Limb (tissue), 2 donors: ENCODE results near the gene FERMT1.

Experiments used
- DNase-seq, 2 donors: peaks; one replicate each; pipeline ENCODE4 v3.0.0-alpha.2; 2016; ENCODE audit errors: extremely low spot score in 2 of 2

The FERMT1 gene

GRCh38 chr20:6122873-6123648, at the start of gene FERMT1:
Gene FERMT1 (minus strand): TSS chr20:6123030. CDS start chr20:6119554, 3,476 bp downstream.
- DNase-seq, result peak; percentile 7 to 59

- no peak for DNase-seq
Observed at GRCh38 chr20:6169251-6169650, 46.4 kb upstream of the FERMT1 start.

GRCh38 chr20:6168204-6168603, 45.4 kb upstream of the FERMT1 start:
- no peak for DNase-seq

GRCh38 chr20:6165346-6165745, 42.5 kb upstream of the FERMT1 start:
- DNase-seq, result no peak

GRCh38 chr20:6164421-6165341, 41.9 kb upstream of the FERMT1 start:
- DNase-seq, result peak in 1 of 2 donors; percentile 51

GRCh38 chr20:6160736-6161135, 37.9 kb upstream of the FERMT1 start:
- no peak for DNase-seq

- no peak for DNase-seq
Observed at GRCh38 chr20:6157345-6157744, 34.5 kb upstream of the FERMT1 start.

- DNase-seq, result no peak
Observed at GRCh38 chr20:6152777-6153176, 29.9 kb upstream of the FERMT1 start.

GRCh38 chr20:6148073-6148472, 25.2 kb upstream of the FERMT1 start:
- DNase-seq, result no peak

GRCh38 chr20:6142348-6142993, 19.6 kb upstream of the FERMT1 start:
- DNase-seq, result peak; percentile 65 to 71

- no peak for DNase-seq
Observed at GRCh38 chr20:6140947-6141346, 18.1 kb upstream of the FERMT1 start.

GRCh38 chr20:6135347-6135746, 12.5 kb upstream of the FERMT1 start:
- no peak for DNase-seq

- no peak for DNase-seq
Observed at GRCh38 chr20:6134592-6134991, 11.8 kb upstream of the FERMT1 start.

GRCh38 chr20:6130045-6130444, 7.2 kb upstream of the FERMT1 start:
- no peak for DNase-seq

GRCh38 chr20:6127825-6128224, 5.0 kb upstream of the FERMT1 start:
- no peak for DNase-seq

- DNase-seq, result no peak
Observed at GRCh38 chr20:6126846-6127245, 4.0 kb upstream of the FERMT1 start.

- no peak for DNase-seq
Observed at GRCh38 chr20:6123649-6124014, 802 bp upstream of the FERMT1 start.

GRCh38 chr20:6122111-6122872, 538 bp downstream of the FERMT1 start:
- peak in 1 of 2 donors; percentile 8 for DNase-seq

GRCh38 chr20:6121504-6121903, 1.3 kb downstream of the FERMT1 start:
- no peak for DNase-seq

- DNase-seq, result no peak
Observed at GRCh38 chr20:6120491-6120988, 2.3 kb downstream of the FERMT1 start.

- no peak for DNase-seq
Observed at GRCh38 chr20:6116758-6117157, 6.1 kb downstream of the FERMT1 start.
